Measurements from ENCODE around the gene POLD2. TPM values are rescaled to one million over a fixed set of nuclear protein-coding genes. Genes with fewer than 3 reads are reported as not detected.

Gene POLD2
- total and polyA plus RNA-seq, 2 of the 8 experiments (the other 6 are each of a cell fraction or from before 2014, with no cell fraction given) = 148 to 214 TPM

- H2AK5ac ChIP-seq (ENCODE audit: low read depth, low read length) = no peak overlapping the region
- 92% methylated on average over 18 of the region's 20 CpGs; no CpG with 5 or more reads in 1 of the 2 experiments for WGBS, 2 experiments (ENCODE audit: extremely low coverage in 1 of 2, insufficient coverage in 1 of 2, insufficient read length in 1 of 2, insufficient replicate concordance in 2 of 2, low coverage in 1 of 2, low lambda C conversion rate in 2 of 2, missing lambda C conversion rate in 1 of 2)
- H3K9ac ChIP-seq (replicated peaks in 1 of 4; ENCODE audit: extremely low read depth in 1 of 4, low read depth in 3 of 4, low read length in 3 of 4) = no peak overlapping the region
- no peak overlapping the region for H3K56ac ChIP-seq (replicated peaks; ENCODE audit: insufficient read length, low read depth, low read length)
- H3K4ac ChIP-seq (replicated peaks; ENCODE audit: insufficient read length, low read depth, low read length) = no peak overlapping the region
- no peak overlapping the region for H3K14ac ChIP-seq (ENCODE audit: insufficient read length)
- H4K5ac ChIP-seq (ENCODE audit: insufficient read length, low read depth, low read length) = no peak overlapping the region
- H3K9me3 ChIP-seq (ENCODE audit: insufficient read depth in 2 of 2, low read depth in 1 of 2, low read length in 1 of 2) = no peaks in the 10 kb centered on the region
- H2AFZ ChIP-seq (ENCODE audit: low read length) = 0 out of 2 replicates have a peak overlapping the region, but pooled peaks have one; percentile 20
- H3K79me1 ChIP-seq (ENCODE audit: low read depth, low read length) = no peaks in the 10 kb centered on the region
- H2BK5ac ChIP-seq (ENCODE audit: low read depth, low read length) = no peak overlapping the region
- no peak overlapping the region for H2BK12ac ChIP-seq (ENCODE audit: low read depth, low read length)
- H3K4me3 ChIP-seq (ENCODE audit: extremely low read depth in 1 of 4, insufficient read depth in 2 of 4, low read depth in 3 of 4, low read length in 4 of 4) = no peak overlapping the region
- FAIRE-seq (no peak), DNase-seq (ENCODE audit: low read depth in 1 of 2, low spot score in 2 of 2) (no peak)
- H3K23me2 ChIP-seq (ENCODE audit: low read depth, low read length) = no peaks in the 10 kb centered on the region
- H4K20me1 ChIP-seq (replicated peaks in 1 of 2; ENCODE audit: control insufficient read depth in 1 of 2, insufficient read depth in 2 of 2, low read length in 2 of 2) = no peaks in the 10 kb centered on the region
- H3K23ac ChIP-seq (ENCODE audit: insufficient read length) = no peak overlapping the region
- no peak overlapping the region for H4K91ac ChIP-seq (replicated peaks; ENCODE audit: insufficient read length, low read length)
- H4K8ac ChIP-seq (ENCODE audit: extremely low read depth, insufficient read depth, low read length) = no peak overlapping the region
- no peak overlapping the region for H2BK120ac ChIP-seq (replicated peaks; ENCODE audit: low read depth, low read length)
- no peak overlapping the region; the same call in 1 of the 2 replicates for H3K18ac ChIP-seq (ENCODE audit: extremely low read depth, low read length)
- H3K27ac ChIP-seq (ENCODE audit: low read depth, low read length) = no peak overlapping the region
- H3K27me3 ChIP-seq (replicated peaks in 1 of 4; ENCODE audit: control insufficient read depth in 3 of 4, extremely low read depth in 1 of 4, insufficient read depth in 3 of 4, low read length in 3 of 4) = no peaks in the 10 kb centered on the region; a peak in 2 of 7 replicates
- no peaks in the 10 kb centered on the region for H3K79me2 ChIP-seq (ENCODE audit: control insufficient read depth in 1 of 2, insufficient read depth in 2 of 2, low read length in 2 of 2)
- CTCF ChIA-PET (ENCODE audit: partially characterized antibody) = interaction anchor here (1.0 to 3.1 kb wide), 4 partner anchors 10 to 22 kb away, joined by 3 to 17 read pairs (median 8); partner anchors contain the start of gene PGAM2
- no peaks in the 10 kb centered on the region; a peak in 1 of 7 replicates for H3K4me1 ChIP-seq (replicated peaks in 1 of 4; ENCODE audit: control insufficient read depth in 3 of 4, insufficient read depth in 4 of 4, low read length in 3 of 4)
- H2BK15ac ChIP-seq (ENCODE audit: low read length) = no peak overlapping the region
- H3K4me2 ChIP-seq (ENCODE audit: insufficient read depth in 1 of 2, low read depth in 2 of 2, low read length in 2 of 2) = no peak overlapping the region
- no peak overlapping the region for H2BK20ac ChIP-seq (ENCODE audit: low read length)
- POLR2A ChIA-PET (ENCODE audit: partially characterized antibody) = interaction anchor here (1.0 kb wide), 2 partner anchors 24 to 59 kb away, joined by 3 read pairs; no protein-coding TSS in a partner anchor
- no peaks in the 10 kb centered on the region for H3K36me3 ChIP-seq (ENCODE audit: control insufficient read depth in 2 of 4, insufficient read depth in 4 of 4, low read length in 3 of 4)
- TF ChIP-seq RNF2 (IDR thresholded peaks at IDR 0.05; ENCODE audit: borderline replicate concordance, low read depth, low read length, missing control alignments, poor library complexity, severe bottlenecking) (no peak), RBBP5 (IDR thresholded peaks at IDR 0.05; ENCODE audit: borderline replicate concordance, low read depth, low read length) (no peak), BRCA1 (IDR thresholded peaks at IDR 0.05; ENCODE audit: low read depth, low read length) (no peak), BACH1 (IDR thresholded peaks at IDR 0.05; ENCODE audit: low read length) (no peak), CBX5 (IDR thresholded peaks at IDR 0.05; ENCODE audit: low read depth, low read length) (no peak), SP4 (IDR thresholded peaks at IDR 0.05; ENCODE audit: low read length) (no peak), GABPA (IDR thresholded peaks at IDR 0.05; ENCODE audit: borderline replicate concordance, insufficient read depth, low read length) (no peak), EGR1 (IDR thresholded peaks at IDR 0.05; ENCODE audit: borderline replicate concordance, low read depth, low read length) (no peak), ZNF274 (IDR thresholded peaks at IDR 0.05; ENCODE audit: borderline replicate concordance, extremely low read depth, low read length) (no peak), JUN (IDR thresholded peaks at IDR 0.05; ENCODE audit: low read depth, low read length) (no peak), ATF3 (IDR thresholded peaks at IDR 0.05; ENCODE audit: insufficient read depth, low read depth, low read length) (no peak)
Observed at GRCh38 chr7:44087911-44088838, 35.2 kb downstream of the POLD2 start.

All from H1 (cell line).